OCI-LY7 (cell line): Measurements from ENCODE around the gene SAE1. TPM values are rescaled to one million over a fixed set of nuclear protein-coding genes. Genes with fewer than 3 reads are reported as not detected.
A peak's percentile ranks its signal among the peaks of the same experiment; 100 is the strongest.
"Not testable (repeated sequence)": the region's sequence is repeated elsewhere in the genome, so short reads cannot be mapped to it uniquely, and the experiment has no call there.

Experiments
- BruUV-seq: library from RNA; stranded (reverse); fragments of 400-500 nt; replicated peaks from 2 replicates; lab custom pipeline; 2021; lab: Mats Ljungman, UMichigan
- CTCF ChIA-PET: fragments of 300-600 bp; sonication (Branson Sonifier 250); formaldehyde crosslinking; loops from one replicate; lab custom pipeline; 2022; ENCODE audit warnings: antibody characterized with exemption; ENCODE audit not compliant: unreplicated experiment; lab: Charles Lee
- POLR2A ChIA-PET: fragments of 300-600 bp; sonication (Branson Sonifier 250); formaldehyde crosslinking; loops from one replicate; lab custom pipeline; 2022; ENCODE audit warnings: antibody characterized with exemption; lab: Charles Lee
- DNase-seq: peaks from one replicate; pipeline ENCODE4 v3.0.0-alpha.2; 2015; ENCODE audit warnings: low spot score
- H2AFZ ChIP-seq: fragments of 200-600 bp; sonication (generic), shearing (Covaris generic); 2 replicates; pipeline ENCODE4 v1.6.1; 2014; ENCODE audit warnings: mild to moderate bottlenecking, antibody characterized with exemption, low read length, moderate library complexity
- H3K27ac ChIP-seq: fragments of 200-600 bp; sonication (generic); 2 replicates; pipeline ENCODE4 v1.5.1; 2014; ENCODE audit warnings: mixed run types, low read depth, mild to moderate bottlenecking, moderate library complexity, low read length, inconsistent platforms; ENCODE audit not compliant: poor library complexity, severe bottlenecking
- H3K36me3 ChIP-seq: fragments of 200-600 bp; sonication (generic); 2 replicates; pipeline ENCODE4 v1.6.1; 2014; ENCODE audit warnings: mild to moderate bottlenecking, antibody characterized with exemption, low read length, moderate library complexity, mixed read lengths; ENCODE audit not compliant: insufficient read depth
- H3K4me1 ChIP-seq: fragments of 200-600 bp; sonication (generic); 2 replicates; pipeline ENCODE4 v1.5.1; 2014; ENCODE audit warnings: mild to moderate bottlenecking, low read length; ENCODE audit not compliant: insufficient read depth, poor library complexity, severe bottlenecking
- H3K4me2 ChIP-seq: fragments of 200-600 bp; sonication (generic); 2 replicates; pipeline ENCODE4 v1.6.1; 2014; ENCODE audit warnings: mild to moderate bottlenecking, low read length
- H3K4me3 ChIP-seq: fragments of 200-600 bp; sonication (generic); 2 replicates; pipeline ENCODE4 v1.5.1; 2014; ENCODE audit warnings: mild to moderate bottlenecking, low read depth, low read length; ENCODE audit not compliant: poor library complexity, severe bottlenecking
- H3K79me2 ChIP-seq: fragments of 200-600 bp; sonication (generic); 2 replicates; pipeline ENCODE4 v1.6.1; 2016; ENCODE audit warnings: low read depth, mild to moderate bottlenecking, low read length, moderate library complexity, mixed read lengths; ENCODE audit not compliant: insufficient read depth
- H3K9me2 ChIP-seq: fragments of 200-600 bp; sonication (generic); 2 replicates; pipeline ENCODE4 v1.6.1; 2016; ENCODE audit warnings: mild to moderate bottlenecking, low read length, mixed read lengths; ENCODE audit not compliant: insufficient read depth
- H3K9me3 ChIP-seq: fragments of 200-600 bp; sonication (generic); 2 replicates; pipeline ENCODE4 v1.6.1; 2014; ENCODE audit warnings: mild to moderate bottlenecking, mixed run types, low read length, mixed read lengths
- H4K20me1 ChIP-seq: fragments of 200-600 bp; sonication (generic); 2 replicates; pipeline ENCODE4 v1.6.1; 2014; ENCODE audit warnings: mild to moderate bottlenecking, antibody characterized with exemption, low read length, moderate library complexity, mixed read lengths; ENCODE audit not compliant: insufficient read depth
- EZH2phosphoT487 ChIP-seq: fragments of 200-600 bp; sonication (generic); IDR thresholded peaks from 2 replicates; pipeline ENCODE4 v1.6.1; 2018; ENCODE audit warnings: low read depth, borderline replicate concordance, mild to moderate bottlenecking, mixed run types, antibody characterized with exemption, low read length, moderate library complexity, mixed read lengths
- intact Hi-C: fragments of 100-400 bp; cut with micrococcal nuclease; formaldehyde crosslinking; loops from one replicate; pipeline ENCODE4 v1.10.0; 2022; ENCODE audit not compliant: unreplicated experiment
- total RNA-seq, 2 experiments: library from RNA; depleted of rRNA in 1 of 2; stranded (reverse); fragments of >200 nt in 1 of 2; shearing (Covaris generic) in 1 of 2; gene quantifications; 2 replicates each; pipeline ENCODE4 v1.2.3, GENCODE V29; 2014 to 2022
- TF ChIP-seq, protein P1 (sequence below): fragments of 200-600 bp; sonication (generic); conservative IDR thresholded peaks from 2 replicates; pipeline ENCODE4 v1.5.1; 2014; ENCODE audit warnings: mild to moderate bottlenecking, antibody characterized with exemption, low read length, moderate library complexity, mixed read lengths

SAE1 gene
- total RNA-seq, 2 experiments from 2014 or later, result 144 to 165 TPM

DNA sequence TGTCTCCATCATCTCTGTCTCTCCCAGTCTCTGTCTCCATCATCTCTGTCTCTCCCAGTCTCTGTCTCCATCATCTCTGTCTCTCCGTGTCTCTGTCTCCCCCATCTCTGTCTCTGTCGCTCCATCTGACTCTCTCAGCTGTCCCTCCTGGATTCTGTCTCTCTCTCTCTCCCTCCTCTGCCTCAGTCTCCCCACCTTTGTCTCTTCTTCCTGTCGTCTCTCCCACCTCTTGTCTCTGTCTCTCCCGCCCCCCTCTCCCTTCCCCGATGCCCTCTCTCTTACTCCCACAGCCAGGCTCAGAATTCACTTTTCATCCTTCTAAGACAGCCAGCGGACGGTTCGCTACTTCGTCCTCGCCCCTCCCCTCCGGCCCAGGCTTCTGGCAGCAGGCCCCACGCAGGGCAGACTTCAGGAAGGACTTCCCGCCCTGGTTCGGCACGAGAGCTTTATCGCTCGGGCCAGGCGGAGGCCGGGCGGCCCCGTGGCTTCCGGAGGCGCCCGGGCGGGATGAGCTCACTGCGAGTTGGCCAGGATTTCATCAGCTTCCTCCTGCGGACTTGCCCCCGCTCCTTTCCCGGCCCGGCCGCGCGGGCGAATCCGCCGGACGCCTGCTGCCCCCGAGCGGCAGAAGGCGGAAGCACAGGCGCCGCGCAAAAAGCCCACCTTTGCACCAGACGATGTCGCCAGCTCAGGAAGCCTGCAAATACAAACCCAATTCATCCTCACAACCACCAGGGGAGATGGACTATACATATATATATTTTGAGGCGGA, 113.3 kb downstream of the SAE1 start:
- DNase-seq, result peak; percentile 97
- H3K4me1 ChIP-seq, result peaks cover 47% of the 10 kb centered on the region
- no peaks in the 10 kb centered on the region for H3K9me3 ChIP-seq
- peak overlapping the region; percentile 70 for H3K27ac ChIP-seq
- ChIA-PET POLR2A (interaction anchor here (0.5 to 1.6 kb wide), 9 partner anchors 12 to 131 kb away, joined by 3 to 5 read pairs (median 3); partner anchors contain the start of genes CCDC9 and ZC3H4), CTCF (interaction anchor here (0.7 to 3.7 kb wide), 3 partner anchors 11 to 32 kb away, joined by 3 to 18 read pairs (median 3); no protein-coding TSS in a partner anchor)
- H3K4me3 ChIP-seq, result peak overlapping the region; percentile 63
- no peaks in the 10 kb centered on the region for H4K20me1 ChIP-seq
- H3K36me3 ChIP-seq, result no peaks in the 10 kb centered on the region
- H3K79me2 ChIP-seq, result no peaks in the 10 kb centered on the region
- peak overlapping the region; percentile 78; the same call in 1 of the 2 replicates for H2AFZ ChIP-seq
- no TSS peak for BruUV-seq
- TF ChIP-seq, protein P1, sequence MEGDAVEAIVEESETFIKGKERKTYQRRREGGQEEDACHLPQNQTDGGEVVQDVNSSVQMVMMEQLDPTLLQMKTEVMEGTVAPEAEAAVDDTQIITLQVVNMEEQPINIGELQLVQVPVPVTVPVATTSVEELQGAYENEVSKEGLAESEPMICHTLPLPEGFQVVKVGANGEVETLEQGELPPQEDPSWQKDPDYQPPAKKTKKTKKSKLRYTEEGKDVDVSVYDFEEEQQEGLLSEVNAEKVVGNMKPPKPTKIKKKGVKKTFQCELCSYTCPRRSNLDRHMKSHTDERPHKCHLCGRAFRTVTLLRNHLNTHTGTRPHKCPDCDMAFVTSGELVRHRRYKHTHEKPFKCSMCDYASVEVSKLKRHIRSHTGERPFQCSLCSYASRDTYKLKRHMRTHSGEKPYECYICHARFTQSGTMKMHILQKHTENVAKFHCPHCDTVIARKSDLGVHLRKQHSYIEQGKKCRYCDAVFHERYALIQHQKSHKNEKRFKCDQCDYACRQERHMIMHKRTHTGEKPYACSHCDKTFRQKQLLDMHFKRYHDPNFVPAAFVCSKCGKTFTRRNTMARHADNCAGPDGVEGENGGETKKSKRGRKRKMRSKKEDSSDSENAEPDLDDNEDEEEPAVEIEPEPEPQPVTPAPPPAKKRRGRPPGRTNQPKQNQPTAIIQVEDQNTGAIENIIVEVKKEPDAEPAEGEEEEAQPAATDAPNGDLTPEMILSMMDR, result peak; percentile 96
- TF ChIP-seq EZH2phosphoT487, result no peak
- H3K9me2 ChIP-seq, result no peaks in the 10 kb centered on the region
- peak overlapping the region; percentile 63 for H3K4me2 ChIP-seq
- intact Hi-C loops, result loop anchor here (1.0 kb wide), 4 partner anchors 18 to 114 kb away; partner anchors contain the start of gene SAE1

DNA sequence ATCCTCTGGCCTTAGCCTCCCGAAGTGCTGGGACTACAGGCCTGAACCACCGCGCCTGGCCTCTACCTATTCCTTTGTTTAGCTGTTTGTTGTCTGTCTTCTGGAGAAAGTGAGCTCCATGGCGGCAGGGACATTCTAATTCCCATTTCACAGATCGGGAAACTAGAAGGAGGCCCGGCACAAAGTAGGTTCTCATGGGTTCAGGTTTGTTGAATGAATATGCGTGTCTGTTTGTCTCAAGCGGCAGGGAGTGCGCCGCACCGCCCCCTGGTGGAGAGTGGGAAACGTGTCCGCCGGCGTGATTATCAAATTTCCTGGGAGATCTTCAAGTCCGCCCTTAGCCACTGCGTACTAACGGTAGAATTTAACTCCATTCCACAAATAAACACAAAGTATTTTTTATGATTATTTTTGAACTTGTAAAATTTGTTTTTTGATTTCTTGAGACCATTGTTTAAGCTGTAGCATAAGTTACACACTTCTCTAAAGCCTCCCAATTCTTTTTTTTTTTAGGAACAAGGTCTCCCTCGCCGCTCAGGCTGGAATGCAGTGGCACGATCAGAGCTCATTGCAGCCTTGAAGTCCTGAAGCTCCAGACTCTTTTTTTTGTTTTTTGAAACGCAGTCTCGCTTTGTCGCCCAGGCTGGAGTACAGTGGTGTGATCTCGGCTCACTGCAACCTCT, 116.8 kb downstream of the SAE1 start:
- peaks cover 24% of the 10 kb centered on the region for H3K4me1 ChIP-seq
- H3K79me2 ChIP-seq, result no peaks in the 10 kb centered on the region
- no peak for TF ChIP-seq EZH2phosphoT487
- TF ChIP-seq, protein P1, result peak; percentile 99
- H3K4me2 ChIP-seq, result no peak overlapping the region
- H4K20me1 ChIP-seq, result no peaks in the 10 kb centered on the region
- H3K27ac ChIP-seq, result no peak overlapping the region
- no peak overlapping the region for H2AFZ ChIP-seq
- ChIA-PET CTCF (no interaction called here), POLR2A (interaction anchor here (1.8 kb wide), 1 partner anchor 9 kb away, joined by 5 read pairs; the partner anchor contains the start of gene CCDC9)
- peak; percentile 79 for DNase-seq
- no peak overlapping the region for H3K4me3 ChIP-seq
- H3K9me2 ChIP-seq, result no peaks in the 10 kb centered on the region
- intact Hi-C loops, result loop anchor here (1.0 kb wide), 1 partner anchor 234 kb away; no protein-coding TSS in a partner anchor
- BruUV-seq, result no TSS peak
- no peaks in the 10 kb centered on the region for H3K36me3 ChIP-seq
- H3K9me3 ChIP-seq, result no peaks in the 10 kb centered on the region

DNA sequence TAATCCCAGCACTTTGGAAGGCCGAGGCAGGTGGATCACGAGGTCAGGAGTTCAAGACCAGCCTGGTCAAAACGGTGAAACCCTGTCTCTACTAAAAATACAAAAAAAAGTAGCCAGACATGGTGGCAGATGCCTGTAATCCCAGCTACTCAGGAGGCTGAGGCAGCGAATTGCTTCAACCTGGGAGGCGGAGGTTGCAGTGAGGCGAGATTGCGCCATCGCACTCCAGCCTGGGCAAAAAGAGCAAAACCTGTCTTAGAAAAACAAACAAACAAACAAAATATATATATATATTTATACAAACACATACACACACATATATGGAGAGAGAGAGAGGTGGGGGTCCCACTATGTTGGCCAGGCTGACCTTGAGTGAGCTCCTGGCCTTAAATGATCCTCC, 122.4 kb downstream of the SAE1 start:
- H3K9me2 ChIP-seq, H4K20me1 ChIP-seq, H3K4me3 ChIP-seq, H3K9me3 ChIP-seq, intact Hi-C loops, H3K79me2 ChIP-seq, H3K36me3 ChIP-seq, BruUV-seq, DNase-seq, CTCF ChIA-PET, H2AFZ ChIP-seq, H3K4me2 ChIP-seq, H3K27ac ChIP-seq, POLR2A ChIA-PET: not testable (repeated sequence)
- peaks cover 20% of the 10 kb centered on the region for H3K4me1 ChIP-seq
